Kidney epithelial cell (primary cell): Measurements from ENCODE around the gene PPP1R14C. TPM values are rescaled to one million over a fixed set of nuclear protein-coding genes. Genes with fewer than 3 reads are reported as not detected.

Experiments used
- DNase-seq: peaks from one replicate; pipeline ENCODE4 v3.0.0-alpha.2; 2010; ENCODE audit warnings: low read depth
- H3K27me3 ChIP-seq: 2 replicates; pipeline ENCODE4 v1.6.0; 2011; ENCODE audit warnings: low read length; ENCODE audit not compliant: control insufficient read depth, insufficient read depth
- H3K36me3 ChIP-seq: 2 replicates; pipeline ENCODE4 v1.5.1; 2011; ENCODE audit warnings: low read length; ENCODE audit not compliant: control insufficient read depth, insufficient read depth
- H3K4me3 ChIP-seq: 2 replicates; pipeline ENCODE4 v1.5.1; 2011; ENCODE audit warnings: low read depth, mild to moderate bottlenecking, control low read depth, low read length
- CTCF ChIP-seq: IDR thresholded peaks from 2 replicates; pipeline ENCODE4 v1.5.1; 2011; ENCODE audit warnings: mild to moderate bottlenecking, moderate library complexity, low read length, control low read depth, inconsistent platforms; ENCODE audit not compliant: insufficient read depth, poor library complexity, severe bottlenecking
- total RNA-seq: library from RNA; depleted of rRNA; stranded (reverse); fragments of >200 nt; gene quantifications from 2 replicates; pipeline ENCODE4 v1.2.3, GENCODE V29; 2015

PPP1R14C gene
- total RNA-seq, 1 donor from 2014 or later = 45.5 TPM

GRCh38 chr6:150230832-150231524 is 88.1 kb downstream of the PPP1R14C start:
- DNase-seq = no peak
- Histone ChIP-seq H3K36me3 (no peaks in the 10 kb centered on the region), H3K27me3 (no peaks in the 10 kb centered on the region), H3K4me3 (no peak overlapping the region)
- TF ChIP-seq CTCF = no peak

- no peaks in the 10 kb centered on the region for H3K27me3 ChIP-seq
- no peak for TF ChIP-seq CTCF
- no peaks in the 10 kb centered on the region for H3K36me3 ChIP-seq
- DNase-seq = no peak
- H3K4me3 ChIP-seq = no peak overlapping the region
Observed at GRCh38 chr6:150231525-150231850, 88.6 kb downstream of the PPP1R14C start.

- Histone ChIP-seq H3K27me3 (no peaks in the 10 kb centered on the region), H3K4me3 (no peak overlapping the region), H3K36me3 (no peaks in the 10 kb centered on the region)
- no peak for DNase-seq
- TF ChIP-seq CTCF = no peak
Observed at GRCh38 chr6:150233843-150234269, 91.0 kb downstream of the PPP1R14C start.

DNA sequence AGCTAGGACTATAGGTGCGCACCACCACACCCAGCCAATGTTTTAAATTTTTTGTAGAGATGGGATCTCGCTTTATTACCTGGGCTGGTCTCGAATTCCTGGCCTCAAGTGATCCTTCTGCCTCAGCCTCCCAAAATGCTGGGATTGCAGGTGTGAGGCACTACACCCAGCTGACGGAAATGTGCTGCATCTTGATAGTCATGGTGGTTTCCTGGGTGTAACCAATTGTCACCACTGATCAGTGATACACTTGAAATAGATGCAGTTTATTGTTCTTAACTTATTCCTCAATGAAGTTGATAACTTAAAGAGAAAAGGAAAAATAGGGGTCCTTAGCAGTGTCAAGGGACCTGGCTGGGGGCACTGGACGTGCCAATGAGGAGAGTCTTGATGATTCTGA is 92.4 kb downstream of the PPP1R14C start:
- Histone ChIP-seq H3K27me3 (no peaks in the 10 kb centered on the region), H3K36me3 (no peaks in the 10 kb centered on the region), H3K4me3 (no peak overlapping the region)
- no peak for TF ChIP-seq CTCF
- DNase-seq = no peak

GRCh38 chr6:150236114-150236513 is 93.3 kb downstream of the PPP1R14C start:
- no peak for DNase-seq

More at GRCh38 chr6:150236114-150236513, 93.3 kb downstream of the PPP1R14C start:
- Histone ChIP-seq H3K36me3 (no peaks in the 10 kb centered on the region), H3K27me3 (no peaks in the 10 kb centered on the region), H3K4me3 (no peak overlapping the region)
- no peak for TF ChIP-seq CTCF
